Retina (tissue), 1 donor: Measurements from ENCODE around the gene CLCN6.
A peak's percentile ranks its signal among the peaks of the same experiment; 100 is the strongest.

ENCODE experiments used
- DNase-seq: peaks from one replicate; pipeline ENCODE4 v3.0.0-alpha.2; 2016

The CLCN6 gene

GRCh38 chr1:11831945-11832725, 26.1 kb downstream of the CLCN6 start:
- DNase-seq: no peak

GRCh38 chr1:11833497-11833896, 27.5 kb downstream of the CLCN6 start:
- no peak for DNase-seq

GRCh38 chr1:11833900-11834299, 27.9 kb downstream of the CLCN6 start:
- DNase-seq: no peak

GRCh38 chr1:11835441-11836225, 29.6 kb downstream of the CLCN6 start:
- no peak for DNase-seq

- DNase-seq: no peak
These were observed 31.2 kb downstream of the CLCN6 start for GRCh38 chr1:11836955-11837766.

GRCh38 chr1:11837767-11838348, 31.9 kb downstream of the CLCN6 start:
- no peak for DNase-seq

- DNase-seq: peak; percentile 74
These were observed 32.6 kb downstream of the CLCN6 start for GRCh38 chr1:11838349-11839272.

- DNase-seq: no peak
These were observed 34.0 kb downstream of the CLCN6 start for GRCh38 chr1:11839727-11840705.

GRCh38 chr1:11841245-11842153, 35.5 kb downstream of the CLCN6 start:
- DNase-seq: no peak

GRCh38 chr1:11842154-11843041, 36.4 kb downstream of the CLCN6 start:
- DNase-seq: no peak

- peak; percentile 49 for DNase-seq
These were observed 39.8 kb downstream of the CLCN6 start for GRCh38 chr1:11845641-11846335.

- no peak for DNase-seq
These were observed 41.8 kb downstream of the CLCN6 start, which contains the start of gene NPPA for GRCh38 chr1:11847667-11848372. NPPA (minus strand) TSS chr1:11847783; CDS start chr1:11847684, 99 bp downstream.

GRCh38 chr1:11848373-11848700, 42.3 kb downstream of the CLCN6 start:
- no peak for DNase-seq

- DNase-seq: no peak
These were observed 44.2 kb downstream of the CLCN6 start for GRCh38 chr1:11850156-11850555.

- DNase-seq: no peak
These were observed 45.2 kb downstream of the CLCN6 start for GRCh38 chr1:11851180-11851579.

- DNase-seq: no peak
These were observed 48.5 kb downstream of the CLCN6 start for GRCh38 chr1:11854519-11854918.

- no peak for DNase-seq
These were observed 49.4 kb downstream of the CLCN6 start for GRCh38 chr1:11855430-11855829.
